Neural cell (in vitro differentiated cells): ENCODE results near the gene RNF13. TPM values are rescaled to one million over a fixed set of nuclear protein-coding genes. Genes with fewer than 3 reads are reported as not detected.

ENCODE experiments used
- H2AFZ ChIP-seq: fragments of 200-600, 300-800 bp; sonication (generic), shearing (Covaris generic); 2 replicates; pipeline ENCODE4 v1.6.0; 2014; ENCODE audit warnings: low read depth, mild to moderate bottlenecking, antibody characterized with exemption, low read length, moderate library complexity
- H3F3A ChIP-seq: fragments of 200-600 bp; shearing (Covaris generic); 2 replicates; pipeline ENCODE4 v1.6.1; 2016; ENCODE audit warnings: mild to moderate bottlenecking, moderate library complexity, mixed read lengths, antibody characterized with exemption, low read length; ENCODE audit not compliant: insufficient read depth, poor library complexity, severe bottlenecking
- H3K27ac ChIP-seq: fragments of 200-600, 300-800 bp; sonication (generic), shearing (Covaris generic); 2 replicates; pipeline ENCODE4 v1.5.1; 2014; ENCODE audit warnings: mild to moderate bottlenecking, low read length, moderate library complexity
- H3K27me3 ChIP-seq: fragments of 300-800, 200-600 bp; sonication (generic), shearing (Covaris generic); 2 replicates; pipeline ENCODE4 v1.6.0; 2014; ENCODE audit warnings: mild to moderate bottlenecking, low read depth, low read length, moderate library complexity; ENCODE audit not compliant: insufficient read depth
- H3K36me3 ChIP-seq: fragments of 300-800, 200-600 bp; sonication (generic), shearing (Covaris generic); 2 replicates; pipeline ENCODE4 v1.5.1; 2014; ENCODE audit warnings: mild to moderate bottlenecking, antibody characterized with exemption, low read length, moderate library complexity; ENCODE audit not compliant: insufficient read depth
- H3K4me2 ChIP-seq: fragments of 300-800, 200-600 bp; sonication (generic), shearing (Covaris generic); 2 replicates; pipeline ENCODE4 v1.6.0; 2014; ENCODE audit warnings: mild to moderate bottlenecking, low read length
- H3K4me3 ChIP-seq: fragments of 300-800, 200-600 bp; sonication (generic), shearing (Covaris generic); 2 replicates; pipeline ENCODE4 v1.5.1; 2014; ENCODE audit warnings: mild to moderate bottlenecking, low read length, moderate library complexity
- H3K79me2 ChIP-seq: fragments of 200-600 bp; shearing (Covaris generic); replicated peaks from 2 replicates; pipeline ENCODE4 v1.6.0; 2014; ENCODE audit warnings: mild to moderate bottlenecking, low read length, moderate library complexity; ENCODE audit not compliant: insufficient read depth
- H3K9ac ChIP-seq: fragments of 300-800, 200-600 bp; sonication (generic), shearing (Covaris generic); 2 replicates; pipeline ENCODE4 v1.6.1; 2016; ENCODE audit warnings: mild to moderate bottlenecking, low read length, mixed read lengths
- H3K9me2 ChIP-seq: fragments of 200-600 bp; shearing (Covaris generic); 2 replicates; pipeline ENCODE4 v1.6.1; 2016; ENCODE audit warnings: mild to moderate bottlenecking, low read length, mixed read lengths; ENCODE audit not compliant: insufficient read depth
- H3K9me3 ChIP-seq: fragments of 200-600, 300-800 bp; sonication (generic), shearing (Covaris generic); 2 replicates; pipeline ENCODE4 v1.6.1; 2016; ENCODE audit warnings: mild to moderate bottlenecking, mixed run types, low read length, moderate library complexity, mixed read lengths
- H4K20me1 ChIP-seq: fragments of 200-600 bp; shearing (Covaris generic); 2 replicates; pipeline ENCODE4 v1.6.1; 2016; ENCODE audit warnings: mild to moderate bottlenecking, mixed run types; ENCODE audit not compliant: insufficient read depth
- EP300 ChIP-seq: fragments of 450-650 bp; conservative IDR thresholded peaks from 2 replicates; pipeline ENCODE4 v1.6.1; 2014; ENCODE audit warnings: antibody characterized with exemption, mild to moderate bottlenecking, moderate library complexity; ENCODE audit not compliant: poor library complexity, severe bottlenecking
- EZH2 ChIP-seq: fragments of 200-600, 300-800 bp; shearing (Covaris generic), sonication (generic); IDR thresholded peaks from 2 replicates; pipeline ENCODE4 v1.6.1; 2014; ENCODE audit warnings: antibody characterized with exemption, low read length, borderline replicate concordance, mild to moderate bottlenecking; ENCODE audit not compliant: insufficient read depth, poor library complexity, severe bottlenecking
- MXI1 ChIP-seq: fragments of 450-650 bp; conservative IDR thresholded peaks from 2 replicates; pipeline ENCODE4 v1.6.1; 2014; ENCODE audit warnings: antibody characterized with exemption, mild to moderate bottlenecking; ENCODE audit not compliant: poor library complexity, severe bottlenecking
- POLR2AphosphoS5 ChIP-seq: IDR thresholded peaks from 2 replicates; pipeline ENCODE4 v1.6.1; 2012
- RAD21 ChIP-seq: fragments of 450-650 bp; conservative IDR thresholded peaks from 2 replicates; pipeline ENCODE4 v1.6.1; 2014; ENCODE audit warnings: antibody characterized with exemption, mild to moderate bottlenecking, moderate library complexity
- SMC3 ChIP-seq: fragments of 450-650 bp; conservative IDR thresholded peaks from 2 replicates; pipeline ENCODE4 v1.6.1; 2014; ENCODE audit warnings: antibody characterized with exemption, mild to moderate bottlenecking, moderate library complexity; ENCODE audit not compliant: poor library complexity
- TAF1 ChIP-seq: IDR thresholded peaks from 2 replicates; pipeline ENCODE4 v1.6.1; 2012; ENCODE audit warnings: low read depth
- polyA plus RNA-seq: library from polyadenylated mRNA; depleted of rRNA; stranded (reverse); fragments of >200 nt; gene quantifications from 2 replicates; pipeline ENCODE4 v1.2.3, GENCODE V29; 2014
- TF ChIP-seq, protein P1 (sequence below): fragments of 450-650 bp; IDR thresholded peaks from 2 replicates; pipeline ENCODE4 v1.5.1; 2014; ENCODE audit warnings: antibody characterized with exemption, mild to moderate bottlenecking, moderate library complexity; ENCODE audit not compliant: poor library complexity, severe bottlenecking
- TF ChIP-seq, protein P2 (sequence below): IDR thresholded peaks from 2 replicates; pipeline ENCODE4 v1.6.1; 2012; ENCODE audit warnings: borderline replicate concordance

The RNF13 gene
- polyA plus RNA-seq, 1 donor from 2014 or later, result 52.3 TPM

DNA sequence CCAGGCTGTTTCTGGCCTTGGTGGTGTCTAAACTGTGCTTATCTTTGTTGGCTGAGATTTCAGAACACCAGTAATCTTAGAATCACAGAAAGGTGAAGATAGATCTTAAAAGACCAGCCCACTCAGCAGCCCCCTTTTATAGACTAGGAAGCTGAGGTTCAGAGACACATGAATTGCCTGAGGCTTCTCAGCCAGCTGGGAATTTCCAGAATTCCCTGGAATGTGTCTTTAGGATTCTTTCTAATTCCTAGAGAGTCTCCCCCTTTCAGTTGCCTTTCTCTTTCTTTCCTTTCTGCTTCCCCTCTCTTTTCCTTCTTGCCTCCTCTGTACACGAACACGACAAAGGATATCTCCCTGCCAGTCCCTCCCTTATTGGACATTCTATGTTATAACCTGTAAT, 40.2 kb upstream of the RNF13 start:
- no peak for TF ChIP-seq EZH2
- TF ChIP-seq RAD21, result no peak
- TF ChIP-seq, protein P1, sequence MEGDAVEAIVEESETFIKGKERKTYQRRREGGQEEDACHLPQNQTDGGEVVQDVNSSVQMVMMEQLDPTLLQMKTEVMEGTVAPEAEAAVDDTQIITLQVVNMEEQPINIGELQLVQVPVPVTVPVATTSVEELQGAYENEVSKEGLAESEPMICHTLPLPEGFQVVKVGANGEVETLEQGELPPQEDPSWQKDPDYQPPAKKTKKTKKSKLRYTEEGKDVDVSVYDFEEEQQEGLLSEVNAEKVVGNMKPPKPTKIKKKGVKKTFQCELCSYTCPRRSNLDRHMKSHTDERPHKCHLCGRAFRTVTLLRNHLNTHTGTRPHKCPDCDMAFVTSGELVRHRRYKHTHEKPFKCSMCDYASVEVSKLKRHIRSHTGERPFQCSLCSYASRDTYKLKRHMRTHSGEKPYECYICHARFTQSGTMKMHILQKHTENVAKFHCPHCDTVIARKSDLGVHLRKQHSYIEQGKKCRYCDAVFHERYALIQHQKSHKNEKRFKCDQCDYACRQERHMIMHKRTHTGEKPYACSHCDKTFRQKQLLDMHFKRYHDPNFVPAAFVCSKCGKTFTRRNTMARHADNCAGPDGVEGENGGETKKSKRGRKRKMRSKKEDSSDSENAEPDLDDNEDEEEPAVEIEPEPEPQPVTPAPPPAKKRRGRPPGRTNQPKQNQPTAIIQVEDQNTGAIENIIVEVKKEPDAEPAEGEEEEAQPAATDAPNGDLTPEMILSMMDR, result no peak
- TF ChIP-seq POLR2AphosphoS5, result no peak
- TF ChIP-seq TAF1, result no peak
- TF ChIP-seq, protein P2, sequence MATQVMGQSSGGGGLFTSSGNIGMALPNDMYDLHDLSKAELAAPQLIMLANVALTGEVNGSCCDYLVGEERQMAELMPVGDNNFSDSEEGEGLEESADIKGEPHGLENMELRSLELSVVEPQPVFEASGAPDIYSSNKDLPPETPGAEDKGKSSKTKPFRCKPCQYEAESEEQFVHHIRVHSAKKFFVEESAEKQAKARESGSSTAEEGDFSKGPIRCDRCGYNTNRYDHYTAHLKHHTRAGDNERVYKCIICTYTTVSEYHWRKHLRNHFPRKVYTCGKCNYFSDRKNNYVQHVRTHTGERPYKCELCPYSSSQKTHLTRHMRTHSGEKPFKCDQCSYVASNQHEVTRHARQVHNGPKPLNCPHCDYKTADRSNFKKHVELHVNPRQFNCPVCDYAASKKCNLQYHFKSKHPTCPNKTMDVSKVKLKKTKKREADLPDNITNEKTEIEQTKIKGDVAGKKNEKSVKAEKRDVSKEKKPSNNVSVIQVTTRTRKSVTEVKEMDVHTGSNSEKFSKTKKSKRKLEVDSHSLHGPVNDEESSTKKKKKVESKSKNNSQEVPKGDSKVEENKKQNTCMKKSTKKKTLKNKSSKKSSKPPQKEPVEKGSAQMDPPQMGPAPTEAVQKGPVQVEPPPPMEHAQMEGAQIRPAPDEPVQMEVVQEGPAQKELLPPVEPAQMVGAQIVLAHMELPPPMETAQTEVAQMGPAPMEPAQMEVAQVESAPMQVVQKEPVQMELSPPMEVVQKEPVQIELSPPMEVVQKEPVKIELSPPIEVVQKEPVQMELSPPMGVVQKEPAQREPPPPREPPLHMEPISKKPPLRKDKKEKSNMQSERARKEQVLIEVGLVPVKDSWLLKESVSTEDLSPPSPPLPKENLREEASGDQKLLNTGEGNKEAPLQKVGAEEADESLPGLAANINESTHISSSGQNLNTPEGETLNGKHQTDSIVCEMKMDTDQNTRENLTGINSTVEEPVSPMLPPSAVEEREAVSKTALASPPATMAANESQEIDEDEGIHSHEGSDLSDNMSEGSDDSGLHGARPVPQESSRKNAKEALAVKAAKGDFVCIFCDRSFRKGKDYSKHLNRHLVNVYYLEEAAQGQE, result no peak
- no peak for TF ChIP-seq SMC3
- TF ChIP-seq MXI1, result no peak
- TF ChIP-seq EP300, result no peak

DNA sequence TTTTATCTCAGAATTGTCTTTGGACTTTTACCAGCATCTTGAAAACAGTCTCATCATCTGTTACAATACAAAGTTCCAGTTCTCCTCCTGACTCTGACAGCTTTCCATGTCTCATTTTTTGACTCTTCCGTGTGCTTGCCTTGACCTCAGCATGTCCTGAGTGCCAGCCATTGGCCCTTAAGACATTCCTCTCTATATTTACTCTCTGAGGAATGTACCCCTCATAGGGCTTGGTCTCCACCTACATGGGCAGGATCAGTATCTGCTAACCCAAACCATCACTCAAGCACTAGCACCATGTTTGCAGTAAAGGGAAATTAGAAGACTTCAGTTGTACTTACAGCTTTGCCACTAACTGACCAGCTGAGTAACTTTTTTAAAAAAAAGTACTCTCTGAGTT, 36.8 kb upstream of the RNF13 start:
- Histone ChIP-seq H3K27ac (no peak overlapping the region), H4K20me1 (no peaks in the 10 kb centered on the region), H3K4me2 (no peak overlapping the region), H3K27me3 (no peaks in the 10 kb centered on the region), H3F3A (no peaks in the 10 kb centered on the region), H3K36me3 (no peaks in the 10 kb centered on the region), H3K9me3 (no peaks in the 10 kb centered on the region), H2AFZ (no peak overlapping the region), H3K79me2 (no peaks in the 10 kb centered on the region), H3K9me2 (no peaks in the 10 kb centered on the region), H3K9ac (no peak overlapping the region), H3K4me3 (no peak overlapping the region)
- TF ChIP-seq, protein P2, result no peak
- TF ChIP-seq EP300 (no peak), POLR2AphosphoS5 (no peak), MXI1 (no peak), SMC3 (no peak)

More for the DNA sequence above, 40.2 kb upstream of the RNF13 start:
- Histone ChIP-seq H3K4me2 (no peak overlapping the region), H2AFZ (no peak overlapping the region), H4K20me1 (no peaks in the 10 kb centered on the region), H3K9me2 (no peaks in the 10 kb centered on the region), H3K79me2 (no peaks in the 10 kb centered on the region), H3K9me3 (no peaks in the 10 kb centered on the region), H3F3A (no peaks in the 10 kb centered on the region), H3K9ac (no peak overlapping the region), H3K4me3 (no peak overlapping the region), H3K27me3 (no peaks in the 10 kb centered on the region), H3K36me3 (no peaks in the 10 kb centered on the region), H3K27ac (no peak overlapping the region)
